Right lobe of liver (tissue), 4 donors: ENCODE measurements around the gene HERC3.

Experiments
- POLR2A ChIP-seq: fragments of 450-650 bp; IDR thresholded peaks from one replicate; pipeline ENCODE4 v1.6.1; 2017; ENCODE audit warnings: antibody characterized with exemption, mild to moderate bottlenecking
- TF ChIP-seq, protein P1 (sequence below), 4 donors: fragments of 200-600 bp in 3 of 4; fragments of 450-650 bp in 1 of 4; IDR thresholded peaks; one replicate each; pipeline versions ENCODE4 v1.5.1 to v1.8.0; 2016 to 2022; ENCODE audit warnings: antibody characterized with exemption in 4 of 4, mild to moderate bottlenecking in 2 of 4
- donor health status: DM: no; HTN: no; CAD: no.
- donor health status: DM: no; HTN: no; CAD: no.
- donor health status: DM: no; HTN: yes; CAD: no.

DNA sequence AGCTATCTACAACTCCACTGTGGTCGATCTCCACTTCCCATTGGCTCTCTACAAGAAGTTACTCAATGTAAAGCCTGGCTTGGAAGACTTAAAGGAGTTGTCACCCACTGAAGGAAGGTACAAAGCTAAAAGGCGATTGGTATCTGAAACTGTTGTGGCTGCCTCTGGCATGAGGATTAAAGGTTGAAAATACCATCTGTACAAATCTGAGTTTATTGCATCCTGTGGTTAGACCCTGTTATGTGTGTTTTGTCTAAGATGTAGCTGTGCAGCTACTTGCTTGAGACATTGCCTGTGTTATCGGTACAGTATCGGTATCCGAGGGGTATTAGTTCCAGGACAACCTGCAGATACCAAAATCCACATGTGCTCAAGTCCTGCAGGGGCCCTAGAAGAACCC lies 88.9 kb downstream of the HERC3 start:
- TF ChIP-seq, protein P1, sequence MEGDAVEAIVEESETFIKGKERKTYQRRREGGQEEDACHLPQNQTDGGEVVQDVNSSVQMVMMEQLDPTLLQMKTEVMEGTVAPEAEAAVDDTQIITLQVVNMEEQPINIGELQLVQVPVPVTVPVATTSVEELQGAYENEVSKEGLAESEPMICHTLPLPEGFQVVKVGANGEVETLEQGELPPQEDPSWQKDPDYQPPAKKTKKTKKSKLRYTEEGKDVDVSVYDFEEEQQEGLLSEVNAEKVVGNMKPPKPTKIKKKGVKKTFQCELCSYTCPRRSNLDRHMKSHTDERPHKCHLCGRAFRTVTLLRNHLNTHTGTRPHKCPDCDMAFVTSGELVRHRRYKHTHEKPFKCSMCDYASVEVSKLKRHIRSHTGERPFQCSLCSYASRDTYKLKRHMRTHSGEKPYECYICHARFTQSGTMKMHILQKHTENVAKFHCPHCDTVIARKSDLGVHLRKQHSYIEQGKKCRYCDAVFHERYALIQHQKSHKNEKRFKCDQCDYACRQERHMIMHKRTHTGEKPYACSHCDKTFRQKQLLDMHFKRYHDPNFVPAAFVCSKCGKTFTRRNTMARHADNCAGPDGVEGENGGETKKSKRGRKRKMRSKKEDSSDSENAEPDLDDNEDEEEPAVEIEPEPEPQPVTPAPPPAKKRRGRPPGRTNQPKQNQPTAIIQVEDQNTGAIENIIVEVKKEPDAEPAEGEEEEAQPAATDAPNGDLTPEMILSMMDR (IDR thresholded peaks at IDR 0.05), result no peak
- TF ChIP-seq POLR2A, result no peak
